K562 (cell line): ENCODE results near the gene FILIP1. TPM values are rescaled to one million over a fixed set of nuclear protein-coding genes. Genes with fewer than 3 reads are reported as not detected.

Experiments
- ATAC-seq: fragments of 200-7000 bp; cut with Tn5 transposase; 3 replicates; pipeline ENCODE4 v1.9.1; 2020; ENCODE audit warnings: moderate library complexity
- BruUV-seq: library from RNA; stranded (reverse); fragments of 400-500 nt; replicated peaks from 2 replicates; lab custom pipeline; 2021; lab: Mats Ljungman, UMichigan
- CTCF ChIA-PET: fragments of 300-600 bp; formaldehyde crosslinking; extraction: SDS; loops from one replicate; lab custom pipeline; 2021; ENCODE audit warnings: low intra/inter-chr PET ratio; lab: Yijun Ruan, JAX
- POLR2A ChIA-PET: fragments of 300-600, 350-650 bp; sonication (Branson Sonifier 250); formaldehyde crosslinking; extraction: SDS; loops from one replicate; lab custom pipeline; 2021; ENCODE audit warnings: antibody characterized with exemption, inconsistent platforms; lab: Yijun Ruan, JAX
- DNase-seq, 4 experiments: peaks; one replicate each; pipeline versions ENCODE4 v3.0.0 to v3.0.0-alpha.2; 2011 to 2018; ENCODE audit warnings: low spot score in 3 of 4, mixed read lengths in 3 of 4; ENCODE audit errors: extremely low read depth in 1 of 4
- FAIRE-seq: peaks from 2 replicates; lab custom pipeline; 2011; peaks lifted over from hg19 to GRCh38; lab: Jason Lieb, UNC
- H2AFZ ChIP-seq: 2 replicates; pipeline ENCODE4 v1.6.0; 2011; ENCODE audit warnings: low read depth, low read length, control low read depth, inconsistent platforms
- H3K27ac ChIP-seq: fragments of 200-600 bp; 3 replicates; pipeline ENCODE4 v1.8.0; 2011; ENCODE audit warnings: low read depth, mild to moderate bottlenecking, control low read depth, inconsistent platforms, low read length, moderate library complexity, mixed read lengths; ENCODE audit errors: extremely low read depth
- H3K27me3 ChIP-seq, 2 experiments: fragments of 300-600 bp in 1 of 2; 2 replicates in 1 of 2; 3 replicates in 1 of 2; pipeline versions ENCODE4 v1.6.0 to v1.8.0; 2011; ENCODE audit warnings: inconsistent platforms in 2 of 2, low read length in 2 of 2, mild to moderate bottlenecking in 1 of 2, mixed read lengths in 1 of 2, moderate library complexity in 1 of 2; ENCODE audit not compliant: control insufficient read depth in 2 of 2, insufficient read depth in 2 of 2
- H3K36me3 ChIP-seq: fragments of 300-600 bp; 3 replicates; pipeline ENCODE4 v1.8.0; 2011; ENCODE audit warnings: mild to moderate bottlenecking, low read length, inconsistent platforms; ENCODE audit not compliant: control insufficient read depth, insufficient read depth
- H3K4me1 ChIP-seq, 2 experiments: fragments of 200-600 bp in 1 of 2; replicated peaks in 1 of 2; 2 replicates in 1 of 2; 3 replicates in 1 of 2; pipeline versions ENCODE4 v1.5.1 to v1.8.0; 2011; ENCODE audit warnings: inconsistent platforms in 2 of 2, low read length in 2 of 2, mild to moderate bottlenecking in 1 of 2, mixed read lengths in 1 of 2, moderate library complexity in 1 of 2; ENCODE audit not compliant: control insufficient read depth in 2 of 2, insufficient read depth in 2 of 2
- H3K4me2 ChIP-seq: 2 replicates; pipeline ENCODE4 v1.6.1; 2011; ENCODE audit warnings: low read length, control low read depth, inconsistent platforms, mixed read lengths; ENCODE audit not compliant: insufficient read depth
- H3K4me3 ChIP-seq: fragments of 200-600 bp; sonication (generic), shearing (Covaris generic); 2 replicates; pipeline ENCODE4 v1.5.1; 2016; ENCODE audit warnings: control low read depth, inconsistent platforms
- H3K79me2 ChIP-seq: fragments of 200-600 bp; 3 replicates; pipeline ENCODE4 v1.8.0; 2011; ENCODE audit warnings: low read length, inconsistent platforms; ENCODE audit not compliant: control insufficient read depth, insufficient read depth
- H3K9ac ChIP-seq, 2 experiments: 2 replicates each; pipeline versions ENCODE4 v1.6.0 to v1.6.1; 2011; ENCODE audit warnings: low read depth in 2 of 2, low read length in 2 of 2, control low read depth in 1 of 2, inconsistent platforms in 1 of 2, mild to moderate bottlenecking in 1 of 2, mixed read lengths in 1 of 2; ENCODE audit not compliant: insufficient read depth in 1 of 2
- H3K9me1 ChIP-seq: one replicate; pipeline ENCODE4 v1.6.0; 2011; ENCODE audit warnings: inconsistent platforms, mild to moderate bottlenecking, low read length, moderate library complexity; ENCODE audit not compliant: control insufficient read depth, insufficient read depth
- H3K9me3 ChIP-seq: replicated peaks from 2 replicates; pipeline ENCODE4 v1.5.1; 2011; ENCODE audit warnings: low read depth, low read length, inconsistent platforms; ENCODE audit not compliant: control insufficient read depth, insufficient read depth
- H4K20me1 ChIP-seq: replicated peaks from 2 replicates; pipeline ENCODE4 v1.6.1; 2011; ENCODE audit warnings: low read length, inconsistent platforms, mixed read lengths; ENCODE audit not compliant: control insufficient read depth, insufficient read depth
- ARID1B ChIP-seq: fragments of 450-650 bp; IDR thresholded peaks from 2 replicates; pipeline ENCODE4 v1.6.1; 2016; ENCODE audit warnings: antibody characterized with exemption, mild to moderate bottlenecking, inconsistent platforms
- CBFA2T2 ChIP-seq: fragments of 450-650 bp; conservative IDR thresholded peaks from 2 replicates; pipeline ENCODE4 v1.6.1; 2017; ENCODE audit warnings: mild to moderate bottlenecking
- ETV1 ChIP-seq: fragments of 450-650 bp; conservative IDR thresholded peaks from 2 replicates; pipeline ENCODE4 v1.6.1; 2016; ENCODE audit warnings: missing genetic modification characterization, control low read depth, low read depth, missing compliant biosample characterization
- KAT2B ChIP-seq: IDR thresholded peaks from one replicate; pipeline ENCODE4 v1.6.1; 2012; ENCODE audit warnings: low read depth, mild to moderate bottlenecking, control low read depth, inconsistent platforms, low read length, moderate library complexity
- MEIS2 ChIP-seq: fragments of 450-650 bp; IDR thresholded peaks from 2 replicates; pipeline ENCODE4 v1.6.1; 2014; ENCODE audit warnings: mild to moderate bottlenecking; ENCODE audit not compliant: partially characterized antibody
- PATZ1 ChIP-seq: fragments of 250-450 bp; sonication (Bioruptor Pico); IDR thresholded peaks from 2 replicates; pipeline ENCODE4 v1.5.0; 2020; ENCODE audit warnings: mild to moderate bottlenecking, borderline replicate concordance
- PHF8 ChIP-seq: fragments of 200-600 bp; sonication (generic); IDR thresholded peaks from 2 replicates; pipeline ENCODE4 v1.6.1; 2012; ENCODE audit warnings: mixed run types, mild to moderate bottlenecking, inconsistent platforms, low read length, moderate library complexity, borderline replicate concordance
- PREB ChIP-seq: sonication (generic); formaldehyde crosslinking; IDR thresholded peaks from 2 replicates; pipeline ENCODE4 v1.8.1; 2023; ENCODE audit warnings: mild to moderate bottlenecking, missing genetic modification reagents
- SAFB ChIP-seq: fragments of 200-400 bp; formaldehyde crosslinking; IDR thresholded peaks from 2 replicates; pipeline ENCODE4 v1.6.1; 2017; ENCODE audit warnings: low read depth, low read length, borderline replicate concordance
- TRIM25 ChIP-seq: fragments of 450-650 bp; IDR thresholded peaks from 2 replicates; pipeline ENCODE4 v1.7.0; 2016; ENCODE audit warnings: borderline replicate concordance
- ZHX1 ChIP-seq: fragments of 150-350 bp; conservative IDR thresholded peaks from 2 replicates; pipeline ENCODE4 v1.6.1; 2014; ENCODE audit warnings: low read length
- ZNF280A ChIP-seq: fragments of 450-650 bp; IDR thresholded peaks from 2 replicates; pipeline ENCODE4 v1.6.1; 2018; ENCODE audit warnings: mild to moderate bottlenecking, low read depth; ENCODE audit not compliant: partially characterized antibody
- WGBS: fragments of 100-300 bp; shearing (Covaris generic); methylation state at CpG from one replicate; pipeline ENCODE4 v1.1.6; 2016; ENCODE audit warnings: low coverage, mixed read lengths; ENCODE audit not compliant: insufficient coverage; ENCODE audit errors: missing lambda C conversion rate; 5-methylcytosine and 5-hydroxymethylcytosine counted together
- in situ Hi-C: fragments of 300-500 bp; cut with MboI; formaldehyde crosslinking; loops from 4 replicates; pipeline ENCODE4 v1.15.0; 2018; ENCODE audit warnings: inconsistent platforms, mixed read lengths
- intact Hi-C: fragments of 100-400 bp; cut with micrococcal nuclease; formaldehyde crosslinking; loops from 2 replicates; pipeline ENCODE4 v1.14.2; 2022
- polyA plus RNA-seq, 8 experiments: library from polyadenylated mRNA; depleted of rRNA in 4 of 8; stranded (reverse) in 5 of 8; unstranded in 3 of 8; fragments of >200 nt; fragmentation: Nextera tagmentation in 2 of 8; fragmentation: Illumina TruSeq in 1 of 8; extraction: Ambion mirVana in 2 of 8; extraction: Trizol in 1 of 8; gene quantifications; 2 replicates each; pipeline versions ENCODE4 v1.2.1 to v1.2.3, GENCODE V29; 2011 to 2014; ENCODE audit warnings: inconsistent platforms in 1 of 8, missing spikeins in 1 of 8
- total RNA-seq, 7 experiments: library from RNA; depleted of rRNA in 6 of 7; stranded (reverse); fragments of >200 nt in 6 of 7; fragmentation: Illumina TruSeq in 2 of 7; extraction: Trizol in 2 of 7; gene quantifications; 2 replicates each; pipeline versions ENCODE4 v1.2.1 to v1.2.3, GENCODE V29; 2011 to 2021; ENCODE audit warnings: low replicate concordance in 1 of 7

The FILIP1 gene
- total and polyA plus RNA-seq, 9 of the 15 experiments (the other 6 are each of a cell fraction or from before 2014, with no cell fraction given), result 0.03 to 0.25 (median 0.10) TPM; not detected in 1

- H3K79me2 ChIP-seq, result no peaks in the 10 kb centered on the region
- intact Hi-C loops (no loop called here), in situ Hi-C loops (no loop called here)
- H3K4me3 ChIP-seq, result no peak overlapping the region
- H4K20me1 ChIP-seq, result no peaks in the 10 kb centered on the region
- 0% methylated on average over 2 of the region's 2 CpGs for WGBS
- H3K9ac ChIP-seq, result no peak overlapping the region
- H2AFZ ChIP-seq, result no peak overlapping the region
- no peak for FAIRE-seq
- no peaks in the 10 kb centered on the region for H3K9me3 ChIP-seq
- BruUV-seq, result no TSS peak
- H3K27ac ChIP-seq, result no peak overlapping the region
- H3K4me1 ChIP-seq, result no peaks in the 10 kb centered on the region
- POLR2A ChIA-PET, result no interaction called here
- no peak for ATAC-seq
- H3K36me3 ChIP-seq, result no peaks in the 10 kb centered on the region
- CTCF ChIA-PET, result no interaction called here
- DNase-seq, result no peak
- no peaks in the 10 kb centered on the region for H3K9me1 ChIP-seq
- peaks cover 10 to 12% of the 10 kb centered on the region in 2 experiments for H3K27me3 ChIP-seq
- H3K4me2 ChIP-seq, result no peak overlapping the region
- TF ChIP-seq PREB, result no peak
- no peak for TF ChIP-seq TRIM25
- TF ChIP-seq CBFA2T2, result no peak
- TF ChIP-seq ZNF280A, result no peak
- TF ChIP-seq SAFB, result no peak
- TF ChIP-seq PATZ1 (CRISPR knock-in tag), result no peak
- no peak for TF ChIP-seq ARID1B
- no peak for TF ChIP-seq PHF8
- TF ChIP-seq ZHX1, result no peak
- no peak for TF ChIP-seq ETV1 (tag)
- no peak for TF ChIP-seq MEIS2
- TF ChIP-seq KAT2B, result no peak
Observed at GRCh38 chr6:75307364-75308004, 186.1 kb downstream of the FILIP1 start.
